HCT116 (cell line): ENCODE results near the gene AK2.
A peak's percentile ranks its signal among the peaks of the same experiment; 100 is the strongest.

Source experiments
- EZH2 ChIP-seq: fragments of 200-600 bp; sonication (generic); IDR thresholded peaks from 2 replicates; pipeline ENCODE4 v1.6.1; 2017; ENCODE audit warnings: antibody characterized with exemption, mixed run types
- POLR2A ChIP-seq: IDR thresholded peaks from 2 replicates; pipeline ENCODE4 v1.7.0; 2011; ENCODE audit warnings: borderline replicate concordance; ENCODE audit not compliant: insufficient read depth, insufficient read length; ENCODE audit errors: extremely low read depth
- SP1 ChIP-seq: IDR thresholded peaks from 2 replicates; pipeline ENCODE4 v1.6.1; 2012; ENCODE audit warnings: low read depth
- ZBTB33 ChIP-seq: IDR thresholded peaks from 2 replicates; pipeline ENCODE4 v1.6.1; 2011; ENCODE audit warnings: mild to moderate bottlenecking, low read length, moderate library complexity; ENCODE audit not compliant: insufficient replicate concordance; ENCODE audit errors: extremely low read depth
- TF ChIP-seq, protein P1 (sequence below), 3 experiments: fragments of 200-600 bp in 1 of 3; sonication (generic) in 1 of 3; IDR thresholded peaks in 2 of 3; conservative IDR thresholded peaks in 1 of 3; 2 replicates each; pipeline ENCODE4 v1.5.1; 2012 to 2017; ENCODE audit warnings: low read depth in 2 of 3, low read length in 2 of 3, antibody characterized with exemption in 1 of 3, borderline replicate concordance in 1 of 3, control low read depth in 1 of 3, mild to moderate bottlenecking in 1 of 3, mixed read lengths in 1 of 3, mixed run types in 1 of 3, moderate library complexity in 1 of 3; ENCODE audit not compliant: insufficient read depth in 1 of 3
- TF ChIP-seq, protein P2 (sequence below): IDR thresholded peaks from 2 replicates; pipeline ENCODE4 v1.6.1; 2012

GRCh38 chr1:33055210-33056008 is 18.7 kb upstream of the AK2 start:
- TF ChIP-seq EZH2 = no peak
- TF ChIP-seq POLR2A = no peak
- TF ChIP-seq, protein P1, sequence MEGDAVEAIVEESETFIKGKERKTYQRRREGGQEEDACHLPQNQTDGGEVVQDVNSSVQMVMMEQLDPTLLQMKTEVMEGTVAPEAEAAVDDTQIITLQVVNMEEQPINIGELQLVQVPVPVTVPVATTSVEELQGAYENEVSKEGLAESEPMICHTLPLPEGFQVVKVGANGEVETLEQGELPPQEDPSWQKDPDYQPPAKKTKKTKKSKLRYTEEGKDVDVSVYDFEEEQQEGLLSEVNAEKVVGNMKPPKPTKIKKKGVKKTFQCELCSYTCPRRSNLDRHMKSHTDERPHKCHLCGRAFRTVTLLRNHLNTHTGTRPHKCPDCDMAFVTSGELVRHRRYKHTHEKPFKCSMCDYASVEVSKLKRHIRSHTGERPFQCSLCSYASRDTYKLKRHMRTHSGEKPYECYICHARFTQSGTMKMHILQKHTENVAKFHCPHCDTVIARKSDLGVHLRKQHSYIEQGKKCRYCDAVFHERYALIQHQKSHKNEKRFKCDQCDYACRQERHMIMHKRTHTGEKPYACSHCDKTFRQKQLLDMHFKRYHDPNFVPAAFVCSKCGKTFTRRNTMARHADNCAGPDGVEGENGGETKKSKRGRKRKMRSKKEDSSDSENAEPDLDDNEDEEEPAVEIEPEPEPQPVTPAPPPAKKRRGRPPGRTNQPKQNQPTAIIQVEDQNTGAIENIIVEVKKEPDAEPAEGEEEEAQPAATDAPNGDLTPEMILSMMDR (IDR thresholded peaks at IDR 0.05 in 2 of 3, conservative IDR thresholded peaks at IDR 0.05 in 1 of 3; ENCODE audit: borderline replicate concordance in 1 of 3, insufficient read depth in 1 of 3, low read depth in 2 of 3, low read length in 2 of 3) = peak; percentile 66 to 89 (median 74)
- TF ChIP-seq ZBTB33 = peak; percentile 35
- TF ChIP-seq SP1 = no peak
- TF ChIP-seq, protein P2, sequence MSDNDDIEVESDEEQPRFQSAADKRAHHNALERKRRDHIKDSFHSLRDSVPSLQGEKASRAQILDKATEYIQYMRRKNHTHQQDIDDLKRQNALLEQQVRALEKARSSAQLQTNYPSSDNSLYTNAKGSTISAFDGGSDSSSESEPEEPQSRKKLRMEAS = no peak
